HG03469 (cell line): ENCODE data around the gene ITGAE.
"Not testable (repeated sequence)": the region's sequence is repeated elsewhere in the genome, so short reads cannot be mapped to it uniquely, and the experiment has no call there.

Experiments
- ATAC-seq: cut with Tn5 transposase; IDR thresholded peaks from one replicate; pipeline ENCODE4 v1.9.1; 2021; ENCODE audit warnings: mild to moderate bottlenecking, moderate library complexity, moderate number of reproducible peaks; ENCODE audit not compliant: unreplicated experiment

ITGAE gene

GRCh38 chr17:3796110-3796821 lies 4.7 kb downstream of the ITGAE start:
- ATAC-seq: peak; percentile 37

GRCh38 chr17:3795390-3796102 lies 5.4 kb downstream of the ITGAE start:
- no peak for ATAC-seq

GRCh38 chr17:3794557-3795389 lies 6.2 kb downstream of the ITGAE start:
- no peak for ATAC-seq

GRCh38 chr17:3794152-3794551 lies 6.8 kb downstream of the ITGAE start:
- ATAC-seq: not testable (repeated sequence)

- ATAC-seq: not testable (repeated sequence)
These were observed 7.7 kb downstream of the ITGAE start for GRCh38 chr17:3793258-3793657.

- no peak for ATAC-seq
These were observed 8.5 kb downstream of the ITGAE start for GRCh38 chr17:3792481-3792880.

- no peak for ATAC-seq
These were observed 12.8 kb downstream of the ITGAE start for GRCh38 chr17:3788200-3788599.

GRCh38 chr17:3785323-3785722 lies 15.7 kb downstream of the ITGAE start:
- ATAC-seq: not testable (repeated sequence)

- ATAC-seq: no peak
These were observed 18.2 kb downstream of the ITGAE start for GRCh38 chr17:3782751-3783150.

- ATAC-seq: no peak
These were observed 20.0 kb downstream of the ITGAE start for GRCh38 chr17:3780986-3781385.

- no peak for ATAC-seq
These were observed 23.4 kb downstream of the ITGAE start for GRCh38 chr17:3777366-3778120.

- no peak for ATAC-seq
These were observed 27.0 kb downstream of the ITGAE start for GRCh38 chr17:3773966-3774365.

GRCh38 chr17:3773511-3773910 lies 27.5 kb downstream of the ITGAE start:
- no peak for ATAC-seq

GRCh38 chr17:3772764-3773163 lies 28.2 kb downstream of the ITGAE start:
- ATAC-seq: no peak

GRCh38 chr17:3771140-3771539 lies 29.8 kb downstream of the ITGAE start:
- ATAC-seq: no peak

GRCh38 chr17:3770466-3770865 lies 30.5 kb downstream of the ITGAE start:
- no peak for ATAC-seq

GRCh38 chr17:3768769-3769168 lies 32.2 kb downstream of the ITGAE start:
- ATAC-seq: no peak

GRCh38 chr17:3768341-3768740 lies 32.6 kb downstream of the ITGAE start:
- ATAC-seq: no peak

GRCh38 chr17:3766779-3767178 lies 34.2 kb downstream of the ITGAE start:
- ATAC-seq: no peak

GRCh38 chr17:3765981-3766380 lies 35.0 kb downstream of the ITGAE start:
- no peak for ATAC-seq

GRCh38 chr17:3763777-3764170 lies 37.2 kb downstream of the ITGAE start:
- no peak for ATAC-seq
